ENCODE data around the gene NFYB. TPM values are rescaled to one million over a fixed set of nuclear protein-coding genes. Genes with fewer than 3 reads are reported as not detected.

The NFYB gene
- total and polyA plus RNA-seq, 12 donors: 17.2 to 86.0 (median 50.1) TPM

DNA sequence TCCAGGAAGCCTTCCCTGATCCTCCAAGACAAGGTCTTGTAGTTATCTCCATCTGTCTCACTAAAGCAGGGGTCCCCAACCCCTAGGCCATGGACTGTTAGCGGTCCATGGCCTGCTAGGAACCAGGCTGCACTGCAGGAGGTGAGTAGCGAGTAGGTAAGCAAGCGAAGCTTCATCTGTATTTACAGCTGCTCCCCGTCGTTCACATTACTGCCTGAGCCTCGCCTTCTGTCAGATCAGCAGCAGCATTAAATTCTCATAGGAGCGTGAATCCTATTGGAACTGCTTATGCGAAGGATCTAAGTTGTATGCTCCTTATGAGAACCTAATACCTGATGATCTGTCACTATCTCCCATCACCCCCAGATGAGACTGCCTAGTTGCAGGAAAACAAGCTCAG, 12.4 kb upstream of the NFYB start:
- Histone ChIP-seq H3K27me3 (no peaks in the 10 kb centered on the region), H3K27ac (no peak overlapping the region), H3K9me3 (replicated peaks in 1 of 3) (no peaks in the 10 kb centered on the region), H3K4me3 (no peak overlapping the region), H3K36me3 (replicated peaks in 1 of 2) (no peaks in the 10 kb centered on the region), H3K4me1 (replicated peaks in 1 of 2) (no peaks in the 10 kb centered on the region)
- DNase-seq: no peak
- TF ChIP-seq CTCF (IDR thresholded peaks at IDR 0.05) (no peak), POLR2A (IDR thresholded peaks at IDR 0.05) (no peak)
- 82 to 88% (median 85%) methylated on average over 7 to 8 of the region's 8 CpGs for WGBS, 4 donors
- intact Hi-C loops (cut with DNase I): no loop called here

DNA sequence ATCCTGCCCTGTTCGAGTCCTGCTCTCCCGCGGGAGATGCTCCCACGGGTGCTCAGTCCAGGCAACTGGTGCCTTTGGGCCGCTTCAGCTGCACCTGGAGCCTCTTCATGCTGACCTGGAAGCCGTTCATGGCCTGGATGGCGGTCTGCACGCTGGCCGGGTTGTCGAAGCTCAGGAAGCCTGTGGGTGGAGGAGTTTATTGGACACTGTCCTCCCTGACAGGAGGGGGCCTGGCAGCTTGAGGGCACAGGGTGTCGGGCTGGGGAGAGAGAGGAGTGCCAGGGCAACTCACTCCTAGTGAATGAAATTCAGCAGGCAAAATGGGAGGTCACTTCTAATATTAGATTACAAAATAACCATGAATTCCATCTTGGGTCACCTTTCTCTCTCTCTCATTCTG, 9.3 kb upstream of the NFYB start:
- 82 to 97% (median 87%) methylated on average over 4 to 11 of the region's 11 CpGs for WGBS, 4 donors
- no peak overlapping the region for H3K27ac ChIP-seq
- intact Hi-C loops (cut with DNase I): no loop called here
- no peaks in the 10 kb centered on the region for H3K36me3 ChIP-seq (replicated peaks in 1 of 2)
- H3K4me1 ChIP-seq (replicated peaks in 1 of 2): no peaks in the 10 kb centered on the region
- H3K27me3 ChIP-seq: no peaks in the 10 kb centered on the region
- H3K4me3 ChIP-seq: no peak overlapping the region
- TF ChIP-seq POLR2A (IDR thresholded peaks at IDR 0.05): no peak
- no peak for TF ChIP-seq CTCF (IDR thresholded peaks at IDR 0.05)
- no peaks in the 10 kb centered on the region for H3K9me3 ChIP-seq (replicated peaks in 1 of 3)
- DNase-seq: no peak

DNA sequence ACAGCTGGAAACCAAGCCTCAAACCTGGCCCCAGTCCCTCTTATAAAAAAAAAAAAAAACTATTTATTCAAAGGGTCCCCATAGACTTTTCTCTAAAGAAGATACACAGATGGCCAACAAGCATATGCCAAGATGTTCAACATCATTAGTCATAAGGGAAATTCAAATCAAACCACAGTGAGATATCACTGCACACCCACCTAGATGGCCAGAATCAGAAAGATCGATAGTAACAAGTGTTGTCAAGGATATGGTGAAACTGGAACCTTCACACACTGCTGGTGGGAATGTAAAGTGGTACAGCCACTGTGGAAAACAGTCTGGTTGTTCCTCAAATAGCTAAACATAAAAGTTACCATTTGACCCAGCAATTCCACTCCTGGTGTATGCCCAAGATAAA, 5.9 kb upstream of the NFYB start:
- intact Hi-C loops (cut with DNase I): no loop called here
- no peaks in the 10 kb centered on the region for H3K36me3 ChIP-seq (replicated peaks in 1 of 2)
- TF ChIP-seq CTCF (IDR thresholded peaks at IDR 0.05) (no peak), POLR2A (IDR thresholded peaks at IDR 0.05) (no peak)
- WGBS, 4 donors: 86 to 94% (median 88%) methylated on average over 1 of the region's 1 CpG
- no peak overlapping the region for H3K27ac ChIP-seq
- H3K4me3 ChIP-seq: no peak overlapping the region
- DNase-seq: no peak
- peaks cover 0 to 1% of the 10 kb centered on the region in 2 donors for H3K4me1 ChIP-seq (replicated peaks in 1 of 2)
- no peaks in the 10 kb centered on the region for H3K9me3 ChIP-seq (replicated peaks in 1 of 3)
- H3K27me3 ChIP-seq: no peaks in the 10 kb centered on the region

DNA sequence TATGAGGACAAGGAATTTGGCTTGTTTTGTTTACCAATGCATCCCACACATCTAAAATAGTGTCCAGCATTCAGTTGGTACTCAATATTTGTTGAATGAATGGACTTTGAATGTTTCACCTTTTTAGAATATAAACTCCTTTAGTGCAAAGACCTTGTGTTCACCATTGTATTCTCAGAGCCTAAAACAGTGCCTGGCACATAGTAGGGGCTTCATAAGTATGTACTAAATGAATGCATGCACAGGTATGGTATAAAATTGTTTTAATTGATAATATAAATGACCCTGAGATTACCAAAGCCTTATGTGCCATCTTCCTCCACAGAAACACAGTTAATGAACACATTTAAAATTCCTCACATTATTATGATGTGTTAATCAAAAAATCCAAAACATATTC, 5.0 kb upstream of the NFYB start:
- intact Hi-C loops (cut with DNase I): no loop called here
- no peak for TF ChIP-seq POLR2A (IDR thresholded peaks at IDR 0.05)
- no peak for TF ChIP-seq CTCF (IDR thresholded peaks at IDR 0.05)
- H3K4me1 ChIP-seq (replicated peaks in 1 of 2): peaks cover 6 to 8% of the 10 kb centered on the region in 2 donors
- no peak overlapping the region for H3K27ac ChIP-seq
- no peaks in the 10 kb centered on the region for H3K27me3 ChIP-seq
- H3K9me3 ChIP-seq (replicated peaks in 1 of 3): no peaks in the 10 kb centered on the region
- DNase-seq: no peak
- no peaks in the 10 kb centered on the region for H3K36me3 ChIP-seq (replicated peaks in 1 of 2)
- no peak overlapping the region for H3K4me3 ChIP-seq

Data from adrenal gland (tissue), 12 donors.